H1 (cell line): ENCODE data around the gene NUP210L. TPM values are rescaled to one million over a fixed set of nuclear protein-coding genes. Genes with fewer than 3 reads are reported as not detected.

Experiments used
- CTCF ChIA-PET: fragments of 300-600 bp; sonication (Branson Sonifier 250); formaldehyde crosslinking; loops from one replicate; lab custom pipeline; 2021; ENCODE audit not compliant: partially characterized antibody; lab: Charles Lee
- POLR2A ChIA-PET: fragments of 300-600 bp; sonication (Branson Sonifier 250); formaldehyde crosslinking; loops from one replicate; lab custom pipeline; 2021; ENCODE audit warnings: inconsistent platforms; ENCODE audit not compliant: partially characterized antibody; lab: Charles Lee
- DNase-seq, 2 experiments: peaks; one replicate each; pipeline versions ENCODE4 v3.0.0 to v3.0.0-alpha.2; 2010 to 2022; ENCODE audit warnings: low spot score in 2 of 2, low read depth in 1 of 2, mixed read lengths in 1 of 2
- FAIRE-seq: peaks from 2 replicates; lab custom pipeline; 2011; peaks lifted over from hg19 to GRCh38; lab: Jason Lieb, UNC
- H2AFZ ChIP-seq: 2 replicates; pipeline ENCODE4 v1.8.1; 2012; ENCODE audit warnings: low read length, inconsistent platforms
- H2AK5ac ChIP-seq: 2 replicates; pipeline ENCODE4 v1.6.1; 2013; ENCODE audit warnings: low read depth, low read length
- H2BK120ac ChIP-seq: replicated peaks from 2 replicates; pipeline ENCODE3; 2013; ENCODE audit warnings: low read depth, low read length, inconsistent platforms
- H2BK12ac ChIP-seq: 2 replicates; pipeline ENCODE4 v1.6.1; 2013; ENCODE audit warnings: low read depth, low read length
- H2BK15ac ChIP-seq: 2 replicates; pipeline ENCODE4 v1.6.1; 2013; ENCODE audit warnings: low read length
- H2BK20ac ChIP-seq: 2 replicates; pipeline ENCODE4 v1.6.1; 2013; ENCODE audit warnings: low read length
- H2BK5ac ChIP-seq: 2 replicates; pipeline ENCODE4 v1.6.1; 2013; ENCODE audit warnings: low read depth, low read length
- H3K14ac ChIP-seq: 2 replicates; pipeline ENCODE4 v1.6.1; 2013; ENCODE audit warnings: inconsistent platforms; ENCODE audit not compliant: insufficient read length
- H3K18ac ChIP-seq: 2 replicates; pipeline ENCODE4 v1.6.1; 2013; ENCODE audit warnings: low read length; ENCODE audit errors: extremely low read depth
- H3K23ac ChIP-seq: 2 replicates; pipeline ENCODE4 v1.6.1; 2013; ENCODE audit warnings: inconsistent platforms; ENCODE audit not compliant: insufficient read length
- H3K23me2 ChIP-seq: 2 replicates; pipeline ENCODE4 v1.6.1; 2013; ENCODE audit warnings: low read depth, low read length
- H3K27ac ChIP-seq: 2 replicates; pipeline ENCODE4 v1.6.1; 2011; ENCODE audit warnings: low read depth, low read length, inconsistent platforms
- H3K27me3 ChIP-seq, 4 experiments: replicated peaks in 1 of 4; 1 replicate in 1 of 4; 2 replicates in 3 of 4; pipeline versions ENCODE4 v1.6.1 to v1.8.1; 2011 to 2013; ENCODE audit warnings: low read length in 3 of 4, mild to moderate bottlenecking in 3 of 4, inconsistent platforms in 2 of 4, mixed read lengths in 2 of 4, moderate library complexity in 1 of 4; ENCODE audit not compliant: control insufficient read depth in 3 of 4, insufficient read depth in 3 of 4; ENCODE audit errors: extremely low read depth in 1 of 4
- H3K36me3 ChIP-seq, 4 experiments: 2 replicates each; pipeline versions ENCODE4 v1.6.1 to v1.8.1; 2011 to 2013; ENCODE audit warnings: mild to moderate bottlenecking in 4 of 4, low read length in 3 of 4, moderate library complexity in 2 of 4, control low read depth in 1 of 4, inconsistent platforms in 1 of 4; ENCODE audit not compliant: insufficient read depth in 4 of 4, control insufficient read depth in 2 of 4
- H3K4ac ChIP-seq: replicated peaks from 2 replicates; pipeline ENCODE3; 2013; ENCODE audit warnings: low read length, low read depth, mixed read lengths, inconsistent platforms; ENCODE audit not compliant: insufficient read length
- H3K4me1 ChIP-seq, 4 experiments: replicated peaks in 1 of 4; 1 replicate in 1 of 4; 2 replicates in 3 of 4; pipeline versions ENCODE4 v1.6.1 to v1.8.1; 2011 to 2013; ENCODE audit warnings: low read length in 3 of 4, inconsistent platforms in 2 of 4, mixed read lengths in 1 of 4; ENCODE audit not compliant: insufficient read depth in 4 of 4, control insufficient read depth in 3 of 4
- H3K4me2 ChIP-seq, 2 experiments: 2 replicates each; pipeline versions ENCODE4 v1.6.1 to v1.8.1; 2011 to 2013; ENCODE audit warnings: low read depth in 2 of 2, low read length in 2 of 2, control low read depth in 1 of 2, inconsistent platforms in 1 of 2, mild to moderate bottlenecking in 1 of 2; ENCODE audit not compliant: insufficient read depth in 1 of 2
- H3K4me3 ChIP-seq, 4 experiments: fragments of 200-600, 300-600 bp in 1 of 4; sonication (generic), shearing (Covaris generic), sonication (Bioruptor Twin) in 1 of 4; 2 replicates each; pipeline versions ENCODE4 v1.5.1 to v1.8.1; 2011 to 2016; ENCODE audit warnings: low read length in 4 of 4, low read depth in 3 of 4, control low read depth in 2 of 4, inconsistent platforms in 2 of 4, mild to moderate bottlenecking in 2 of 4, mixed read lengths in 1 of 4, moderate library complexity in 1 of 4; ENCODE audit not compliant: insufficient read depth in 2 of 4; ENCODE audit errors: extremely low read depth in 1 of 4
- H3K56ac ChIP-seq: replicated peaks from 2 replicates; pipeline ENCODE3; 2013; ENCODE audit warnings: low read depth, mild to moderate bottlenecking, mixed read lengths, low read length, inconsistent platforms; ENCODE audit not compliant: insufficient read length
- H3K79me1 ChIP-seq: 2 replicates; pipeline ENCODE4 v1.6.1; 2013; ENCODE audit warnings: low read depth, low read length, control low read depth
- H3K79me2 ChIP-seq, 2 experiments: 2 replicates each; pipeline versions ENCODE4 v1.6.1 to v1.8.1; 2012 to 2013; ENCODE audit warnings: low read length in 2 of 2, mild to moderate bottlenecking in 2 of 2, inconsistent platforms in 1 of 2; ENCODE audit not compliant: insufficient read depth in 2 of 2, control insufficient read depth in 1 of 2
- H3K9ac ChIP-seq, 4 experiments: replicated peaks in 1 of 4; 1 replicate in 1 of 4; 2 replicates in 3 of 4; pipeline versions ENCODE4 v1.6.1 to v1.8.1; 2011 to 2013; ENCODE audit warnings: low read depth in 3 of 4, low read length in 3 of 4, control low read depth in 2 of 4, mild to moderate bottlenecking in 2 of 4, moderate library complexity in 2 of 4, inconsistent platforms in 1 of 4; ENCODE audit errors: extremely low read depth in 1 of 4
- H3K9me3 ChIP-seq, 2 experiments: 2 replicates each; pipeline versions ENCODE4 v1.6.1 to v1.8.1; 2012 to 2013; ENCODE audit warnings: mild to moderate bottlenecking in 2 of 2, moderate library complexity in 2 of 2, control low read depth in 1 of 2, inconsistent platforms in 1 of 2, low read depth in 1 of 2, low read length in 1 of 2, mixed read lengths in 1 of 2; ENCODE audit not compliant: insufficient read depth in 2 of 2
- H4K20me1 ChIP-seq, 2 experiments: replicated peaks in 1 of 2; 2 replicates each; pipeline versions ENCODE3 to v1.8.1; 2011 to 2013; ENCODE audit warnings: inconsistent platforms in 2 of 2, low read length in 2 of 2, mild to moderate bottlenecking in 1 of 2; ENCODE audit not compliant: insufficient read depth in 2 of 2, control insufficient read depth in 1 of 2
- H4K5ac ChIP-seq: 2 replicates; pipeline ENCODE4 v1.6.1; 2013; ENCODE audit warnings: low read length, low read depth, mixed read lengths, inconsistent platforms; ENCODE audit not compliant: insufficient read length
- H4K8ac ChIP-seq: 2 replicates; pipeline ENCODE4 v1.8.0; 2013; ENCODE audit warnings: mild to moderate bottlenecking, moderate library complexity, low read length, inconsistent platforms; ENCODE audit not compliant: insufficient read depth; ENCODE audit errors: extremely low read depth
- H4K91ac ChIP-seq: replicated peaks from 2 replicates; pipeline ENCODE3; 2013; ENCODE audit warnings: low read length, mixed read lengths, inconsistent platforms; ENCODE audit not compliant: insufficient read length
- ATF3 ChIP-seq: IDR thresholded peaks from 2 replicates; pipeline ENCODE4 v1.6.1; 2011; ENCODE audit warnings: low read depth, mild to moderate bottlenecking, low read length; ENCODE audit not compliant: insufficient read depth
- EZH2 ChIP-seq: fragments of 200-600 bp; sonication (generic); IDR thresholded peaks from 2 replicates; pipeline ENCODE4 v1.7.1; 2012; ENCODE audit warnings: low read depth, mild to moderate bottlenecking, moderate library complexity, low read length, inconsistent platforms; ENCODE audit not compliant: severe bottlenecking
- HDAC2 ChIP-seq, 2 experiments: fragments of 300-600 bp in 1 of 2; sonication (generic) in 1 of 2; IDR thresholded peaks; 2 replicates each; pipeline ENCODE4 v1.6.1; 2011 to 2012; ENCODE audit warnings: low read depth in 2 of 2, low read length in 2 of 2, mild to moderate bottlenecking in 2 of 2, moderate library complexity in 2 of 2, borderline replicate concordance in 1 of 2, inconsistent platforms in 1 of 2
- KDM4A ChIP-seq: IDR thresholded peaks from one replicate; pipeline ENCODE4 v1.7.1; 2012; ENCODE audit warnings: low read depth, mild to moderate bottlenecking, moderate library complexity, low read length, inconsistent platforms; ENCODE audit not compliant: severe bottlenecking
- SP1 ChIP-seq: IDR thresholded peaks from 2 replicates; pipeline ENCODE4 v1.6.1; 2011; ENCODE audit warnings: low read depth, low read length
- SP4 ChIP-seq: IDR thresholded peaks from 2 replicates; pipeline ENCODE4 v1.6.1; 2012; ENCODE audit warnings: low read length, inconsistent platforms
- SUZ12 ChIP-seq: fragments of 200-600 bp; sonication (generic); IDR thresholded peaks from 2 replicates; pipeline ENCODE4 v1.6.1; 2012; ENCODE audit warnings: mild to moderate bottlenecking, inconsistent platforms, low read length, moderate library complexity, mixed read lengths
- TAF1 ChIP-seq: IDR thresholded peaks from 2 replicates; pipeline ENCODE4 v1.6.1; 2011; ENCODE audit warnings: mild to moderate bottlenecking, low read depth, low read length
- TAF7 ChIP-seq: optimal IDR thresholded peaks from 2 replicates; pipeline ENCODE3; 2011; ENCODE audit warnings: low read depth, mild to moderate bottlenecking, inconsistent platforms, low read length, moderate library complexity, borderline replicate concordance
- TCF12 ChIP-seq: IDR thresholded peaks from 2 replicates; pipeline ENCODE4 v1.6.1; 2011; ENCODE audit warnings: low read depth, mild to moderate bottlenecking, low read length
- WGBS, 2 experiments: shearing (Covaris generic) in 1 of 2; methylation state at CpG; one replicate each; pipeline versions ENCODE4 v1.1.6 to v1.1.7; 2013 to 2015; ENCODE audit warnings: low lambda C conversion rate in 2 of 2, mixed read lengths in 2 of 2, inconsistent platforms in 1 of 2, low coverage in 1 of 2, missing lambda C conversion rate in 1 of 2; ENCODE audit not compliant: insufficient replicate concordance in 2 of 2, insufficient coverage in 1 of 2, insufficient read length in 1 of 2; ENCODE audit errors: extremely low coverage in 1 of 2, missing lambda C conversion rate in 1 of 2; 5-methylcytosine and 5-hydroxymethylcytosine counted together
- polyA plus RNA-seq, 7 experiments: library from polyadenylated mRNA; depleted of rRNA in 3 of 7; stranded (reverse) in 5 of 7; unstranded in 2 of 7; fragments of >200 nt in 5 of 7; fragments of 200-250 nt in 2 of 7; gene quantifications; 1 replicate in 5 of 7; 2 replicates in 1 of 7; 4 replicates in 1 of 7; pipeline versions ENCODE4 v1.2.1 to v1.2.3, GENCODE V29; 2011 to 2013; ENCODE audit warnings: missing spikeins in 2 of 7, mixed read lengths in 2 of 7
- total RNA-seq: library from RNA; stranded (reverse); fragmentation: NEBNext Ultra II Directional; extraction: Animal tissue kit (Norgen Biotek cat#: 25700); gene quantifications from 2 replicates; pipeline ENCODE4 v1.2.1, GENCODE V29; 2021

The NUP210L gene
- total and polyA plus RNA-seq, 2 of the 8 experiments (the other 6 are each of a cell fraction or from before 2014, with no cell fraction given), result not detected

- Histone ChIP-seq H3K9me3 (no peaks in the 10 kb centered on the region), H3K4me3 (peak overlapping the region; percentile 51 to 77 (median 66)), H3K4me2 (peak overlapping the region; percentile 69 to 91), H4K5ac (peak overlapping the region; percentile 77), H3K27me3 (no peaks in the 10 kb centered on the region), H3K27ac (peak overlapping the region; percentile 91), H3K79me1 (no peaks in the 10 kb centered on the region; the same call in 1 of the 2 replicates), H4K20me1 (no peaks in the 10 kb centered on the region), H3K23me2 (peaks cover 16% of the 10 kb centered on the region), H3K4ac (peak overlapping the region; percentile 40), H4K91ac (no peak overlapping the region), H3K23ac (no peak overlapping the region), H3K14ac (no peak overlapping the region), H3K4me1 (peaks cover 0 to 12% (median 5%) of the 10 kb centered on the region in 4 experiments; a peak in 5 of 7 replicates), H4K8ac (peak overlapping the region; percentile 53; the same call in 1 of the 2 replicates), H2AK5ac (no peak overlapping the region), H3K79me2 (peaks cover 0 to 22% of the 10 kb centered on the region in 2 experiments; a peak in 2 of 4 replicates), H3K56ac (no peak overlapping the region), H2BK20ac (no peak overlapping the region), H2AFZ (no peak overlapping the region), H3K36me3 (peaks cover 0 to 6% (median 0%) of the 10 kb centered on the region in 4 experiments; a peak in 2 of 8 replicates), H2BK120ac (no peak overlapping the region), H3K18ac (peak overlapping the region; percentile 62), H3K9ac (peak overlapping the region; percentile 65 to 84 (median 74)), H2BK5ac (peak overlapping the region; percentile 21), H2BK12ac (no peak overlapping the region), H2BK15ac (0 out of 2 replicates have a peak overlapping the region, but pooled peaks have one; percentile 10)
- CTCF ChIA-PET, result interaction anchor here (0.6 to 4.5 kb wide), 11 partner anchors 8 to 171 kb away, joined by 3 to 29 read pairs (median 6); partner anchors contain the start of genes DENND4B, JTB and RAB13
- 11% methylated on average over 8 of the region's 8 CpGs; no CpG with 5 or more reads in 1 of the 2 experiments for WGBS, 2 experiments
- FAIRE-seq, result no peak
- TF ChIP-seq SP4 (no peak), SP1 (no peak), TAF7 (peak; percentile 36), EZH2 (no peak), TCF12 (no peak), KDM4A (peak; percentile 13), HDAC2 (IDR thresholded peaks at IDR 0.05; ENCODE audit: borderline replicate concordance in 1 of 2, low read depth in 2 of 2, low read length in 2 of 2) (peak in 1 of 2 experiments; percentile 17; a peak in 1 of 4 replicates), ATF3 (no peak), TAF1 (peak; percentile 19; the same call in 1 of the 2 replicates), SUZ12 (no peak)
- DNase-seq, result peak in 1 of 2 experiments; percentile 74
- POLR2A ChIA-PET, result interaction anchor here (0.7 to 15.7 kb wide), 21 partner anchors 8 to 1038 kb away, joined by 3 to 454 read pairs (median 4); partner anchors contain the start of genes CRTC2, DENND4B, GATAD2B and JTB
These were observed 186.9 kb downstream of the NUP210L start for GRCh38 chr1:153968000-153968363.
